ENCODE measurements around the gene TBCB.
"Not testable (repeated sequence)": the region's sequence is repeated elsewhere in the genome, so short reads cannot be mapped to it uniquely, and the experiment has no call there.

- TF ChIP-seq EZH2 (IDR thresholded peaks at IDR 0.05; ENCODE audit: insufficient read depth, poor library complexity, severe bottlenecking); EZH2phosphoT487 (IDR thresholded peaks at IDR 0.05; ENCODE audit: insufficient read depth, low read depth): not testable (repeated sequence)
Observed at GRCh38 chr19:36134867-36135266, 19.6 kb downstream of the TBCB start.

Data from GM23248 (cell line).